ENCODE results near the gene JAG1. TPM values are rescaled to one million over a fixed set of nuclear protein-coding genes. Genes with fewer than 3 reads are reported as not detected.

Gene JAG1
- total RNA-seq, 1 experiment from 2014 or later: 8.3 TPM

GRCh38 chr20:10699941-10700340 is 26.1 kb upstream of the JAG1 start:
- DNase-seq (ENCODE audit: low read depth): no peak

- no peak for DNase-seq (ENCODE audit: low read depth)
Measured at GRCh38 chr20:10699489-10699888, 25.7 kb upstream of the JAG1 start.

- DNase-seq (ENCODE audit: low read depth): no peak
Measured at GRCh38 chr20:10696650-10697049, 22.9 kb upstream of the JAG1 start.

GRCh38 chr20:10689385-10689784 is 15.6 kb upstream of the JAG1 start:
- no peak for DNase-seq (ENCODE audit: low read depth)

GRCh38 chr20:10687895-10688294 is 14.1 kb upstream of the JAG1 start:
- no peak for DNase-seq (ENCODE audit: low read depth)

GRCh38 chr20:10686356-10687133 is 12.7 kb upstream of the JAG1 start:
- DNase-seq (ENCODE audit: low read depth): no peak

GRCh38 chr20:10683537-10683936 is 9.7 kb upstream of the JAG1 start:
- no peak for DNase-seq (ENCODE audit: low read depth)

- DNase-seq (ENCODE audit: low read depth): no peak
Measured at GRCh38 chr20:10682939-10683338, 9.1 kb upstream of the JAG1 start.

GRCh38 chr20:10681494-10681893 is 7.7 kb upstream of the JAG1 start:
- no peak for DNase-seq (ENCODE audit: low read depth)

- DNase-seq (ENCODE audit: low read depth): no peak
Measured at GRCh38 chr20:10680571-10680970, 6.8 kb upstream of the JAG1 start.

- DNase-seq (ENCODE audit: low read depth): no peak
Measured at GRCh38 chr20:10679269-10679668, 5.5 kb upstream of the JAG1 start.

- DNase-seq (ENCODE audit: low read depth): no peak
Measured at GRCh38 chr20:10676518-10676917, 2.7 kb upstream of the JAG1 start.

- no peak for DNase-seq (ENCODE audit: low read depth)
Measured at GRCh38 chr20:10675450-10675848, 1.6 kb upstream of the JAG1 start.

- peak; percentile 69 for DNase-seq (ENCODE audit: low read depth)
Measured at GRCh38 chr20:10674684-10675449, 1.1 kb upstream of the JAG1 start.

- DNase-seq (ENCODE audit: low read depth): no peak
Measured at GRCh38 chr20:10673176-10673841, 490 bp downstream of the JAG1 start.

GRCh38 chr20:10672624-10673127 is 1.1 kb downstream of the JAG1 start:
- DNase-seq (ENCODE audit: low read depth): peak; percentile 49

GRCh38 chr20:10671919-10672623 is 1.7 kb downstream of the JAG1 start:
- DNase-seq (ENCODE audit: low read depth): peak; percentile 50

GRCh38 chr20:10671221-10671918 is 2.4 kb downstream of the JAG1 start:
- peak; percentile 97 for DNase-seq (ENCODE audit: low read depth)

- DNase-seq (ENCODE audit: low read depth): no peak
Measured at GRCh38 chr20:10670501-10671220, 3.1 kb downstream of the JAG1 start.

GRCh38 chr20:10669843-10670446 is 3.9 kb downstream of the JAG1 start:
- no peak for DNase-seq (ENCODE audit: low read depth)

Measured in LHCN-M2 (cell line).